Measurements from ENCODE around the gene COL6A5. TPM values are rescaled to one million over a fixed set of nuclear protein-coding genes. Genes with fewer than 3 reads are reported as not detected.

The COL6A5 gene
- total and polyA plus RNA-seq, 2 donors (not counting 3 experiments of a cell fraction or from before 2014, with no cell fraction given), result not detected

GRCh38 chr3:130389743-130390478 lies 44.4 kb downstream of the COL6A5 start:
- Histone ChIP-seq H3K4me2 (ENCODE audit: insufficient read depth, low read length) (no peak overlapping the region), H4K20me1 (replicated peaks; ENCODE audit: control insufficient read depth, extremely low read depth, insufficient read depth, low read length) (no peaks in the 10 kb centered on the region), H3K36me3 (ENCODE audit: control insufficient read depth in 2 of 2, extremely low read depth in 1 of 2, insufficient read depth in 2 of 2, low read length in 2 of 2) (no peaks in the 10 kb centered on the region), H3K9ac (replicated peaks; ENCODE audit: extremely low read depth, insufficient read depth, low read length) (no peak overlapping the region), H3K79me2 (ENCODE audit: control insufficient read depth, insufficient read depth, low read length) (no peaks in the 10 kb centered on the region), H3K4me1 (ENCODE audit: control insufficient read depth, extremely low read depth, insufficient read depth, low read length) (no peaks in the 10 kb centered on the region), H3K27me3 (ENCODE audit: control insufficient read depth in 2 of 2, insufficient read depth in 2 of 2, low read length in 2 of 2) (no peaks in the 10 kb centered on the region), H3K27ac (ENCODE audit: insufficient read depth, low read depth, low read length) (no peak overlapping the region), H3K9me3 (replicated peaks; ENCODE audit: control insufficient read depth, insufficient read depth, low read length) (no peaks in the 10 kb centered on the region), H3K9me1 (replicated peaks; ENCODE audit: control insufficient read depth, extremely low read depth, insufficient read depth, low read length) (no peaks in the 10 kb centered on the region), H2AFZ (ENCODE audit: low read depth, low read length) (no peak overlapping the region), H3K4me3 (replicated peaks in 1 of 3; ENCODE audit: insufficient read depth in 1 of 3, low read depth in 1 of 3, low read length in 3 of 3) (no peak overlapping the region)
- TF ChIP-seq MAX (IDR thresholded peaks at IDR 0.05; ENCODE audit: insufficient read depth, insufficient read length) (no peak), GATA2 (IDR thresholded peaks at IDR 0.05; ENCODE audit: insufficient read depth, insufficient read length, low read depth, low read length) (no peak), EZH2 (IDR thresholded peaks at IDR 0.05; ENCODE audit: borderline replicate concordance, low read depth, low read length, severe bottlenecking) (no peak), CTCF (IDR thresholded peaks at IDR 0.05; ENCODE audit: extremely low read depth in 1 of 2, insufficient read depth in 1 of 2, low read depth in 1 of 2, low read length in 2 of 2) (no peak), FOS (IDR thresholded peaks at IDR 0.05; ENCODE audit: borderline replicate concordance, insufficient read depth, low read length) (no peak), POLR2A (IDR thresholded peaks at IDR 0.05; ENCODE audit: low read depth, low read length) (no peak), JUN (IDR thresholded peaks at IDR 0.05; ENCODE audit: borderline replicate concordance, insufficient read depth, insufficient read length, low read depth) (no peak), POLR2AphosphoS5 (IDR thresholded peaks at IDR 0.05; ENCODE audit: insufficient read depth, low read depth, low read length) (no peak)
- no TSS peak for BruUV-seq (replicated peaks)
- dilution Hi-C loops (cut with MboI; ENCODE audit: extremely low pct_ligation_motif_present, low sequenced_read_pairs), result no loop called here
- intact Hi-C loops (cut with micrococcal nuclease), result no loop called here
- FAIRE-seq, result no peak
- no peak for DNase-seq (ENCODE audit: low read depth, low spot score)
- ChIA-PET CTCF (no interaction called here), POLR2A (no interaction called here)

Measured in endothelial cell of umbilical vein (primary cell).